ENCODE measurements around the gene ZNF480.
A peak's percentile ranks its signal among the peaks of the same experiment; 100 is the strongest.
"Not testable (repeated sequence)": the region's sequence is repeated elsewhere in the genome, so short reads cannot be mapped to it uniquely, and the experiment has no call there.

ZNF480 gene

GRCh38 chr19:52331757-52332156 is 34.8 kb downstream of the ZNF480 start:
- CTCF ChIA-PET, result no interaction called here
- POLR2A ChIA-PET, result no interaction called here
- no peak for TF ChIP-seq LEF1 (IDR thresholded peaks at IDR 0.05; ENCODE audit: borderline replicate concordance)
- DNase-seq (ENCODE audit: extremely low spot score), result no peak

GRCh38 chr19:52335768-52336116 is 38.8 kb downstream of the ZNF480 start:
- CTCF ChIA-PET, result no interaction called here
- POLR2A ChIA-PET, result no interaction called here
- TF ChIP-seq ELF4 (IDR thresholded peaks at IDR 0.05) (no peak), FOXK2 (IDR thresholded peaks at IDR 0.05) (no peak), L3MBTL2 (conservative IDR thresholded peaks at IDR 0.05) (no peak)
- DNase-seq (ENCODE audit: extremely low spot score), result no peak

- ChIA-PET POLR2A (no interaction called here), CTCF (no interaction called here)
- DNase-seq (ENCODE audit: extremely low spot score), result no peak
- TF ChIP-seq SP1 (IDR thresholded peaks at IDR 0.05) (no peak), BHLHE40 (IDR thresholded peaks at IDR 0.05; ENCODE audit: borderline replicate concordance) (no peak), TARDBP (IDR thresholded peaks at IDR 0.05) (no peak), LEF1 (IDR thresholded peaks at IDR 0.05; ENCODE audit: borderline replicate concordance) (no peak), ARNT (IDR thresholded peaks at IDR 0.05) (no peak), PKNOX1 (IDR thresholded peaks at IDR 0.05) (no peak), ZNF384 (IDR thresholded peaks at IDR 0.05) (no peak), FOXM1 (IDR thresholded peaks at IDR 0.05; ENCODE audit: borderline replicate concordance) (no peak)
Measured at GRCh38 chr19:52336117-52336790, 39.3 kb downstream of the ZNF480 start, which contains the start of gene ZNF610. ZNF610 (plus strand) TSS chr19:52336243; CDS start chr19:52349173, 12,930 bp downstream.

- TF ChIP-seq FOXM1 (IDR thresholded peaks at IDR 0.05; ENCODE audit: borderline replicate concordance) (no peak), BHLHE40 (IDR thresholded peaks at IDR 0.05; ENCODE audit: borderline replicate concordance) (no peak), NFRKB (IDR thresholded peaks at IDR 0.05) (no peak), SUZ12 (IDR thresholded peaks at IDR 0.05) (no peak), ZNF384 (IDR thresholded peaks at IDR 0.05) (no peak), LEF1 (IDR thresholded peaks at IDR 0.05; ENCODE audit: borderline replicate concordance) (no peak)
- DNase-seq (ENCODE audit: extremely low spot score), result no peak
- POLR2A ChIA-PET, result no interaction called here
- CTCF ChIA-PET, result no interaction called here
Measured at GRCh38 chr19:52336791-52337381, 39.9 kb downstream of the ZNF480 start.

GRCh38 chr19:52339022-52339421 is 42.1 kb downstream of the ZNF480 start:
- POLR2A ChIA-PET; DNase-seq (ENCODE audit: extremely low spot score); CTCF ChIA-PET: not testable (repeated sequence)

GRCh38 chr19:52343548-52343947 is 46.6 kb downstream of the ZNF480 start:
- TF ChIP-seq ARNT (IDR thresholded peaks at IDR 0.05) (no peak), SP1 (IDR thresholded peaks at IDR 0.05) (no peak), ZNF384 (IDR thresholded peaks at IDR 0.05) (no peak), TARDBP (IDR thresholded peaks at IDR 0.05) (no peak), PKNOX1 (IDR thresholded peaks at IDR 0.05) (no peak), SUZ12 (IDR thresholded peaks at IDR 0.05) (no peak), CTBP1 (IDR thresholded peaks at IDR 0.05; ENCODE audit: borderline replicate concordance) (no peak), FOXM1 (IDR thresholded peaks at IDR 0.05; ENCODE audit: borderline replicate concordance) (no peak), HDGF (IDR thresholded peaks at IDR 0.05; ENCODE audit: borderline replicate concordance) (no peak), L3MBTL2 (conservative IDR thresholded peaks at IDR 0.05) (no peak), NFRKB (IDR thresholded peaks at IDR 0.05) (no peak)
- DNase-seq (ENCODE audit: extremely low spot score), result peak; percentile 51
- ChIA-PET POLR2A (no interaction called here), CTCF (no interaction called here)

- POLR2A ChIA-PET, result no interaction called here
- DNase-seq (ENCODE audit: extremely low spot score), result no peak
- CTCF ChIA-PET, result no interaction called here
- TF ChIP-seq HDGF (IDR thresholded peaks at IDR 0.05; ENCODE audit: borderline replicate concordance) (no peak), FOXM1 (IDR thresholded peaks at IDR 0.05; ENCODE audit: borderline replicate concordance) (no peak), ELF4 (IDR thresholded peaks at IDR 0.05) (no peak), L3MBTL2 (conservative IDR thresholded peaks at IDR 0.05) (no peak), NFRKB (IDR thresholded peaks at IDR 0.05) (no peak), ARNT (IDR thresholded peaks at IDR 0.05) (no peak), PKNOX1 (IDR thresholded peaks at IDR 0.05) (no peak), CTBP1 (IDR thresholded peaks at IDR 0.05; ENCODE audit: borderline replicate concordance) (no peak), SUZ12 (IDR thresholded peaks at IDR 0.05) (no peak), ZNF384 (IDR thresholded peaks at IDR 0.05) (no peak), FOXK2 (IDR thresholded peaks at IDR 0.05) (no peak), SP1 (IDR thresholded peaks at IDR 0.05) (no peak), FOXA1 (IDR thresholded peaks at IDR 0.05) (no peak)
Measured at GRCh38 chr19:52345162-52345561, 48.2 kb downstream of the ZNF480 start.

Data from HEK293T (cell line).